HPDE6-E6E7 (cell line): ENCODE results near the gene RBFA.
"Not testable (repeated sequence)": the region's sequence is repeated elsewhere in the genome, so short reads cannot be mapped to it uniquely, and the experiment has no call there.

ENCODE experiments used
- DNase-seq: peaks from one replicate; pipeline ENCODE4 v3.0.0; 2011; ENCODE audit warnings: missing footprints; ENCODE audit errors: extremely low spot score

Gene RBFA

DNA sequence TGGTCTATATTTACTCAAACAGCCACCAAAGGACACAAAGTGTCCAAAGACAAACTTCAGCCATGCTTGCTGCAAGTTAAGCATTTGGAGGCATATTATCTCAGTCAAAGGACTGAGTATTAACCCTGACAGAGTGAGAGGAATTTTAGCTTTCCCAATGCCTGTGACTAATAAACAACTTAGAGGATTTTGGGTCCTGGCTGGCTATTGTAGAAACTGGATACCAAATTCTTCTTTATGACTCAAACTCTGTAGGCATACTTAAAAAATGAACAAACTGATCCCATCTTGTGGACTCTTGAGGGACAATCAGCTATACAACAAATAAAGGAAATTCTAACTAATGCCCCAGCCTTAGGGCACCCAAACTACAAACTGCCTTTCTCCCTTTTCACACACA lies 6.5 kb upstream of the RBFA start:
- not testable (repeated sequence) for DNase-seq

- DNase-seq, result no peak
These were observed 4.5 kb upstream of the RBFA start for GRCh38 chr18:80029690-80030089.

DNA sequence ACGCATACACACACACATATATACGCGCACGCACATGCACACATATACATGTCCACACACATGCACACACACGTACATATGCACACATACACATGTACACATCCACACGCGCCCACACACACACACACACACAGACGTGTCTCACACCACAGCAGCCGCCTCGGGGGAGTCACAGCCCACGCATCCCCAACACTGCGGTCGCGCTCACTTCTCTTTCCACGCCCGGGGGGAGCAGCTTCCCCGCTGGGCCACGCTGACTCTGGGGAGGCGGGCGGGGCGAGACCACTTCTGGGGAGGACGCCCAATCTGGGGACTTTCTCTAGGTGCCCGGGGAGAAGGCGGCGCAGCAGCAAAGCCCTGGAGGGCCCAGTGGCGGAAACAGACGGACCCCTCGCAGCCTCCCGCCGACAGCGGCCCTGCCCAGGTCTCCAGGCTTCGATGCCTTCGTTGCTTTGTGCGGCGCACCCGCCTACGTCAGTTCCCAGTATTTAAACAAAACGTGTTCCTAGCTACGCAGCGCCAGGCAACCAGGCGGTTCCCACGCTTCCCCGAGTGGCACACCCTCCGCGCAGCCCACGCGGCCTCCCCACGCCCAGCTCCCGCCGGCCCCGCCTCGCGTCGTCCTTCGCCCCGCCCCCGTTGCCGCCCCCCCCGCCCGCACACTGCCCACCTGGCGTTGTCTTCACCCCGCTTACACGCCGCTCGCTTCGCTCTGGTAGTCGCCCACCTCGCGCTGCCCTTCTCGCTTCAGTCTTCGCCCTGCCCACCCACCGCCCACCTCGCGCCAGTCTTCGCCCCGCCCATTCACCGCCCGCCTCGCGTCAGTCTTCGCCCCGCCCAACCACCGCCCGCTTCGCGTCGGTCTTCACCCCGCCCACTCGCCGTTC lies 810 bp upstream of the RBFA start:
- DNase-seq, result peak; percentile 86

DNA sequence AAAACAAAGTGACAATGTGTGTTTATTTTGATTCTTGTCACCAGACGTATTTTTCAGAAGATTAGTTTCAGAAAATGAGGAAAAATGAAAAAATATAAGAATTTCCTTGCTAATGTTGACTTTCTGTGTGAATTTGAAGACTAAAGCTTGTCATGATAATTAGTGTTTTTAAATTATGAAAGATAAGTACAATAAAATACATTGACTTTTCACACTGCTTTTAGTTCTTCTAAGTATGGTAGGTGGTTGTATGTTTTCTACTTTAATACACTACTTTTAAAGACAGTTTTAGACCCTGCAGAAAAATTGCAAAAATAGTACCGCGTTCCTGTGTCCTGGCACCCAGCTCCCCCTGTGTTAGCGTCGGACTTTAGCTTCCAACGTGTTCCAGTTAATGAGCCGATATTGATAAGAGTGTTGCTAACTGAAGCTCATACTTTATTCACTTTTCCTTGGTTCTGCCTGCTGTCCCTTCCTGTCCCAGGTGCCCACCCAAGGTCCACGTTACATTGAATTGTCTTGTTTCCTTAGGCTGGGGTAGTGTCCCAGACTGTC lies 695 bp downstream of the RBFA start:
- DNase-seq, result no peak

DNA sequence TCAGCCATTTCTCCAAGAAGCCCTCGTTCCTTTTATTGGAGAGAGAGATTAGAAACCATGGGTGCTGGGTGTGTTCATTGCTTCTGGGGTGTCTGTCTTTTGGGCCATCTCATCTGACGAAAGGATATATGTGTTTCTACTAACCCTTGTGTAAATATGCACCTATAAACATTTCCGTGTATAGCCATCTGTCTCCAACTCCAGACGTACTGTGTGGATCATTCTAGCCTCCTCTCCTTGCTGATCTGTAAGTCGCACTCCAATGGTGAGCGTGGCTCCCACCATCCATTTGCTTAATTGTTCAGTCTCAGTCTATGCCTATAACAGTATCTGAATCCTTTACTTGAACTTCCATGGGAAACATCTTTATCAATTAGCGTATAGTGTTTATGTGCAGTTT lies 1.8 kb downstream of the RBFA start:
- no peak for DNase-seq

DNA sequence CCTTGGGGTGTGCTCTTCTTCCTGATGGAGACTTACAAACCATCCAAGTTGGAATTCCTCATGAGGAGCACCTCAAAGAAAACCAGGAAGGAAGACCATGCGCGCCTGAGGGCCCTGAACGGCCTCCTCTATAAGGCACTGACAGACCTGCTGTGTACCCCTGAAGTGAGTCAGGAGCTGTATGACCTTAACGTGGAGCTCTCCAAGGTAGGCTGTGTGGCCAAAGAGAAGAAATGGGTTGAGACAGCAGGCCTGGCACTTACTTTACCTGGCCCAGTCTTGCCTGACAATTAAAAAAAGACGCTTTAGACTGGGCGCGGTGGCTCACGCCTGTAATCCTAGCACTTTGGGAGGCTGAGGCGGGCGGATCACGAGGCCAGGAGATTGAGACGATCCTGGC lies 3.1 kb downstream of the RBFA start:
- no peak for DNase-seq

GRCh38 chr18:80037869-80038630 lies 3.8 kb downstream of the RBFA start:
- no peak for DNase-seq

DNA sequence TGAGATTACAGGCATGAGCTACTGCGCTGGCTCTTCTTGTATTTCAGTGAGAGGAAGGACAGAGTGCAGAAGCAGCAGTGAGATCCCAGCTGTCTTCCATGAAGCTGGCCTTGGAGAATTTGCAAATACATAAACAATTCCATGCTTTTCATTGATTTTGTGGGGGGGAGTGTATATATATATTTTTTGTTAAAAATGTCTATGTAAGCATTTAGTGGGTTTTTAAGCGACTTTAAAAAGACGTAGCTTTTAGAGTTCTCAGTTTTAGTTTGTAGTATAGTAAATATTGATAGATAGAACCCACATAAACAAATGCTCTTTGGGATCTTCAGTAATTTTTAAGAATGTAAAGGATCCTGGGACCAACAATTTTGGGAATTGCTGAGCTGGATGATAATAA lies 6.3 kb downstream of the RBFA start:
- DNase-seq, result no peak

DNA sequence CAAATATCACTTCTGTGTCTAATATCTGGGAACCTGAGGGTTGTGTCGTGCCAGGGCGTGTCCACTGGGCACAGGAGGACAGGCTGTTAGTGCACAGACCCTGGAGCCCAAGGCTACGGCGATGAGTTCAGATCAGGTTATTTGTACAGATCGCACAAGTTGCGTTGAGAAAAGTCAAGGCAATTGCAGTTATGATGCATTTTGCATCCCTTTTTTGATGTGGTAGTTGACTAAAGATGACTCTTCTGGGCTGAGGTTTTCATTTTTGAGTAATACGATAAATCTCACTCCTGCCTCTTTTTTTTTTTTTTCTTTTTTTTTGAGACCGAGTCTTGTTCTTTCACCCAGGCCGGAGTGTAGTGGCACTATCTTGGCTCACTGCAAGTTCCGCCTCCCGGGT lies 7.2 kb downstream of the RBFA start:
- DNase-seq, result no peak

GRCh38 chr18:80042785-80043184 lies 8.6 kb downstream of the RBFA start:
- no peak for DNase-seq

- DNase-seq, result no peak
These were observed 9.8 kb downstream of the RBFA start for GRCh38 chr18:80044072-80044471.

GRCh38 chr18:80046011-80046410 lies 11.8 kb downstream of the RBFA start:
- DNase-seq, result no peak

- no peak for DNase-seq
These were observed 12.2 kb downstream of the RBFA start for GRCh38 chr18:80046431-80046830.

- no peak for DNase-seq
These were observed 12.8 kb downstream of the RBFA start for GRCh38 chr18:80046961-80047541.

DNA sequence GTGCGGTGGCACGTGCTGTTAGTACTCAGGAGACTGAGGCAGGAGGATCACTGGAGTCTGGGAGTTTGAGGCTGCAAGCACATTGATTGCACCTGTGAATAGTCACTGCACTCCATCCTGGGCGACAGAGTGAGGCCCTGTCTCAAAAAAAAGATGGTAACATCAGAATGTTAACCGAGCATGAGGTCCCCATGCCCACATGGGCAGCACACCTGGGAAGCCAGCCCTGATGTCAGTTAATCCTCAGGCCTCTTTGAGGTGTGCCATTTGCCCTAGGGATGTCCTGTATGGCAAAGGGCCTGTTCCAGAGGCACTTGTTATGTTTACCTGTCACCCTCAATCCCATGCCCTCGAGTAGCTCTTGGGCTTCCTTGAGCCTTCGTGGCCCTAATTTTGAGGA lies 16.6 kb downstream of the RBFA start:
- DNase-seq, result no peak

DNA sequence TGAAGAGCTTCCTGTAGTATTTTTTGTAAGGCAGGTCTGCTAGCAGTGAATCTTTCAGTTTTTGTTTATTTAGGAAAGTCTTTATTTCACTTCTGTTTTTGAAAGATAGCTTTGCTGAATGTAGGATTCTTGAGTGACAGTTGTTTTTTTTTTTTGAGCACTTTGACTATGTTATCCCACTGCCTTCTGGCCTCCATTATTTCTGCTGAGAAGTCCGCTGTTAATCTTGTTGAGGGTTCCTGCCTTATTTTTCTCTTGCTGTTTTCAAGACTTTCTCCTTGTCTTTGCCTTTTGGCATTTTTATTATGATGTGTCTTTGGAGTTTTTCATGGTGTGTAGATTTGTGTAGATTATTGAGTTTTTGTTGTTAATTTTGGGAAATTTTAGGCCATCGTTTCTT lies 21.9 kb downstream of the RBFA start:
- no peak for DNase-seq

DNA sequence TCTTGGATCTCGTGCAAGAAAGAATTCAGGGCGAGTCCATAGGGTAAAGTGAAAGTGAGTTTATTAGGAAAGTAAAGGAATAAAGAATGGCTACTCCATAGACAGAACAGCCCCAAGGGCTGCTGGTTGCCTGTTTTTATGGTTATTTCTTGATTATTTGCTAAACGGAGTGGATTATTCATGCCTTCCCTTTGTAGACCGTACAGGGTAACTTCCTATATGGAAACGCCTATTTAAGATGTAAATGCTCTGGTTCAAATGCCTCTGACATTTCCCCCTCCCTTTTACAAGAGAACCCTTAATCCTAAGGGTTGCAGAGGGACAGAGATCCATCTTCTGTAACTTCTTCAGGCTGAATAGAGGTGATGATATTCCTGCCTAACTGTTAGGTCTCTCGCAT lies 25.7 kb downstream of the RBFA start:
- no peak for DNase-seq

DNA sequence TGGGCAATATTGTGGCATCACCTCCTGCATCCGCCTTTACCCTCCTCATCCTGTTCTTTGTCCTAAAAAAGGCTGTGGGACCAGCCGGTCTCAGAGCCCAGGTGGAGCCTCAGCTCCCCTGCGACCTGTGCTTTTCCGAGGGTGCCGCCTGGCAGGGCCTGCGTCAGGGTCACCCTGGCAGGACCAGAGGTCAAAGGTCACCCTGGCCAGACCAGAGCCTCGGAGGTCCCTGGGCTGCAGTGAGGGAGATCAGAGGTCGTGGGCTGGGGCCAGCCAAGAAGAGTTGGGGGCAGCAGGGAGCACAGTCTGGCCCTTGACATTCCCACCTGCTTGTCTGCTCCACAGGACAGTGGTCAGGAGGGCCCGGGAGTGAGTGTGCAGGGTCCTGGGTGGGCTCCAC lies 31.5 kb downstream of the RBFA start:
- no peak for DNase-seq

DNA sequence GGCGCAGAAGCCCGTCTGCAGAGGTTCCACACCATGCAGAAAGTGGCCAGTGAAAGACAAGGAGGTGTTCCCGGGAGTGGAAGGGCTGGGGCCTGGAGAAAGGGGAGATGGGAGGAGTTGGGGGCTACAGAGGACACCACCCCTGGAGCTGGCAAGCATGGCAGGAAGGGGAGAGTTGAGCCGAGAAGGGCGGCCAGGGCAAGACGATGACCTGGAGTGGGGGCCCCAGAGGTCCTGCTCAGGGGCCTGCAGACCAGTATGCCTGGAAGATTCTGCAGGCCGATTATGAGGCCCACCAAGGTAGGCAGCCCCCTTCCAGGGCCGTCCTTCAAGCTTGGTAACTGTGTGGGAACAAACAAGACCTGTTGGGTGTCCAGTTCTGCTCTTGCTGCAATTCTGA lies 33.1 kb downstream of the RBFA start:
- DNase-seq, result no peak

DNA sequence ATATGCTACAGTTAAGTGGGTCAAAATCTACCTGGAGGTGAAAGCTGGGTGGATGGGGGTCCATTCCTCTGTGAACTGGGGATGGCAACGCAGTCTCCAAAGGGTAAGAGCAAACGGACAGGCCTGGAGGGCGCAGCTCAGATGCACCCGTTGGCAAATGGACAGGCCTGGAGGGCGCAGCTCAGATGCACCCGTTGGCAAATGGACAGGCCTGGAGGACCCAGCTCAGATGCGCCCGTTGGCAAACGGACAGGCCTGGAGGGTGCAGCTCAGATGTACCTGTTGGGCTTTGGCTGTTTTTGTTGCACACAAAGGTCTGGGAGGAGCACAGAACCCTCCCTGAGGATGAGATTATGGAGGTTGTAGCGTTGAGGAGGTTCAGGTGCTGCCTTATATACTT lies 33.7 kb downstream of the RBFA start:
- no peak for DNase-seq

GRCh38 chr18:80068571-80069272 lies 34.5 kb downstream of the RBFA start:
- DNase-seq, result no peak

DNA sequence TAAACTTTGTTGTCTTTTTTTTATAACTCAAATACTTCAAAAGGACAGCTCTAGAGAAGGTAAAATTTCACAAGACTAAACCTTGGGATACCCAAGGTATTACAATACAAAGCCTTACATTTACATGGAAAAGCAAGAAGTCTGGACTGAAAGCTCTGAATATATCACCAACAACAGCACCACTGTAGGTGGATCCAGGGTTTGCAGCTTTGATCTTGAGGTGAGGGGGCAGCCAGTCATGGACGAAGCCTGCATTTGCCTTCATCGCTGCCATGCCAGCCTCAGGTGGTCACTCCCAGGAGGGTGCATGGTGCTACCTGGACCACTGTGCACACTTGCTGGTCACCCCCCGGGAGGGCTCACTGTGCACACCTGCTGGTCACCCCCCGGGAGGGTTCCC lies 36.6 kb downstream of the RBFA start:
- no peak for DNase-seq
